ENCODE measurements around the gene RIN3.

The RIN3 gene

GRCh38 chr14:92513204-92513965, at the start of gene RIN3:
RIN3 (plus strand) TSS chr14:92513781; CDS start chr14:92513933, 152 bp downstream.
- DNase-seq (ENCODE audit: low read depth) = peak; percentile 82

GRCh38 chr14:92464156-92464555, 49.4 kb upstream of the RIN3 start:
- DNase-seq (ENCODE audit: low read depth) = no peak

- DNase-seq (ENCODE audit: low read depth) = no peak
These were observed 48.9 kb upstream of the RIN3 start for GRCh38 chr14:92464716-92465115.

- DNase-seq (ENCODE audit: low read depth) = no peak
These were observed 48.1 kb upstream of the RIN3 start for GRCh38 chr14:92465353-92466055.

- no peak for DNase-seq (ENCODE audit: low read depth)
These were observed 47.5 kb upstream of the RIN3 start for GRCh38 chr14:92466059-92466458.

- no peak for DNase-seq (ENCODE audit: low read depth)
These were observed 44.1 kb upstream of the RIN3 start for GRCh38 chr14:92469515-92469914.

GRCh38 chr14:92470215-92470614, 43.4 kb upstream of the RIN3 start:
- DNase-seq (ENCODE audit: low read depth) = peak; percentile 87

- DNase-seq (ENCODE audit: low read depth) = no peak
These were observed 42.8 kb upstream of the RIN3 start for GRCh38 chr14:92470811-92471210.

- peak; percentile 83 for DNase-seq (ENCODE audit: low read depth)
These were observed 41.7 kb upstream of the RIN3 start for GRCh38 chr14:92471919-92472318.

GRCh38 chr14:92472860-92473259, 40.7 kb upstream of the RIN3 start:
- DNase-seq (ENCODE audit: low read depth) = no peak

- DNase-seq (ENCODE audit: low read depth) = peak; percentile 87
These were observed 40.2 kb upstream of the RIN3 start for GRCh38 chr14:92473261-92473968.

- DNase-seq (ENCODE audit: low read depth) = no peak
These were observed 39.5 kb upstream of the RIN3 start for GRCh38 chr14:92473969-92474535.

- DNase-seq (ENCODE audit: low read depth) = no peak
These were observed 38.5 kb upstream of the RIN3 start for GRCh38 chr14:92475037-92475436.

- DNase-seq (ENCODE audit: low read depth) = peak; percentile 29
These were observed 38.0 kb upstream of the RIN3 start for GRCh38 chr14:92475451-92476187.

- no peak for DNase-seq (ENCODE audit: low read depth)
These were observed 32.7 kb upstream of the RIN3 start for GRCh38 chr14:92480856-92481255.

GRCh38 chr14:92481386-92481785, 32.2 kb upstream of the RIN3 start:
- peak; percentile 56 for DNase-seq (ENCODE audit: low read depth)

- no peak for DNase-seq (ENCODE audit: low read depth)
These were observed 31.6 kb upstream of the RIN3 start for GRCh38 chr14:92481811-92482555.

- no peak for DNase-seq (ENCODE audit: low read depth)
These were observed 30.8 kb upstream of the RIN3 start for GRCh38 chr14:92482621-92483319.

GRCh38 chr14:92484132-92484823, 29.3 kb upstream of the RIN3 start:
- DNase-seq (ENCODE audit: low read depth) = no peak

- DNase-seq (ENCODE audit: low read depth) = peak; percentile 62
These were observed 26.7 kb upstream of the RIN3 start for GRCh38 chr14:92486881-92487280.
